ENCODE measurements around the gene GPATCH2L. TPM values are rescaled to one million over a fixed set of nuclear protein-coding genes. Genes with fewer than 3 reads are reported as not detected.

GPATCH2L gene
- polyA plus RNA-seq, 1 experiment: 29.5 TPM

GRCh38 chr14:76169776-76170175 is 18.1 kb downstream of the GPATCH2L start:
- ChIA-PET CTCF (no interaction called here), POLR2A (no interaction called here)
- no peak for DNase-seq (ENCODE audit: low read depth, low spot score)
- TF ChIP-seq CTCF (IDR thresholded peaks at IDR 0.05; ENCODE audit: low read depth, low read length): no peak
- no peaks in the 10 kb centered on the region for H3K9me3 ChIP-seq (ENCODE audit: control insufficient read depth, insufficient read depth, low read length)
- H3K27me3 ChIP-seq (ENCODE audit: control insufficient read depth, insufficient read depth, low read length): no peaks in the 10 kb centered on the region
- no peak overlapping the region for H3K4me3 ChIP-seq (ENCODE audit: low read depth, low read length)
- H3K27ac ChIP-seq (ENCODE audit: low read depth, low read length): no peak overlapping the region

GRCh38 chr14:76174982-76175381 is 23.3 kb downstream of the GPATCH2L start:
- Histone ChIP-seq H3K27me3 (ENCODE audit: control insufficient read depth, insufficient read depth, low read length) (no peaks in the 10 kb centered on the region), H3K27ac (ENCODE audit: low read depth, low read length) (no peak overlapping the region), H3K4me3 (ENCODE audit: low read depth, low read length) (no peak overlapping the region), H3K9me3 (ENCODE audit: control insufficient read depth, insufficient read depth, low read length) (no peaks in the 10 kb centered on the region)
- TF ChIP-seq CTCF (IDR thresholded peaks at IDR 0.05; ENCODE audit: low read depth, low read length): no peak
- ChIA-PET CTCF (interaction anchor here (0.8 to 1.5 kb wide), 3 partner anchors 177 to 466 kb away, joined by 3 to 5 read pairs (median 5); no protein-coding TSS in a partner anchor), POLR2A (no interaction called here)
- no peak for DNase-seq (ENCODE audit: low read depth, low spot score)

- ChIA-PET POLR2A (no interaction called here), CTCF (interaction anchor here (0.8 to 1.5 kb wide), 2 partner anchors 381 to 467 kb away, joined by 5 read pairs; no protein-coding TSS in a partner anchor)
- no peaks in the 10 kb centered on the region for H3K27me3 ChIP-seq (ENCODE audit: control insufficient read depth, insufficient read depth, low read length)
- H3K4me3 ChIP-seq (ENCODE audit: low read depth, low read length): no peak overlapping the region
- DNase-seq (ENCODE audit: low read depth, low spot score): no peak
- H3K27ac ChIP-seq (ENCODE audit: low read depth, low read length): no peak overlapping the region
- TF ChIP-seq CTCF (IDR thresholded peaks at IDR 0.05; ENCODE audit: low read depth, low read length): no peak
- H3K9me3 ChIP-seq (ENCODE audit: control insufficient read depth, insufficient read depth, low read length): no peaks in the 10 kb centered on the region
Measured at GRCh38 chr14:76175942-76176341, 24.2 kb downstream of the GPATCH2L start.

GRCh38 chr14:76181546-76181945 is 29.8 kb downstream of the GPATCH2L start:
- TF ChIP-seq CTCF (IDR thresholded peaks at IDR 0.05; ENCODE audit: low read depth, low read length): peak; percentile 22
- CTCF ChIA-PET: interaction anchor here (0.9 to 1.8 kb wide), 4 partner anchors 8 to 26 kb away, joined by 3 to 11 read pairs (median 4); no protein-coding TSS in a partner anchor
- Histone ChIP-seq H3K27ac (ENCODE audit: low read depth, low read length) (no peak overlapping the region), H3K27me3 (ENCODE audit: control insufficient read depth, insufficient read depth, low read length) (no peaks in the 10 kb centered on the region), H3K4me3 (ENCODE audit: low read depth, low read length) (no peak overlapping the region), H3K9me3 (ENCODE audit: control insufficient read depth, insufficient read depth, low read length) (no peaks in the 10 kb centered on the region)
- POLR2A ChIA-PET: no interaction called here
- DNase-seq (ENCODE audit: low read depth, low spot score): no peak

DNA sequence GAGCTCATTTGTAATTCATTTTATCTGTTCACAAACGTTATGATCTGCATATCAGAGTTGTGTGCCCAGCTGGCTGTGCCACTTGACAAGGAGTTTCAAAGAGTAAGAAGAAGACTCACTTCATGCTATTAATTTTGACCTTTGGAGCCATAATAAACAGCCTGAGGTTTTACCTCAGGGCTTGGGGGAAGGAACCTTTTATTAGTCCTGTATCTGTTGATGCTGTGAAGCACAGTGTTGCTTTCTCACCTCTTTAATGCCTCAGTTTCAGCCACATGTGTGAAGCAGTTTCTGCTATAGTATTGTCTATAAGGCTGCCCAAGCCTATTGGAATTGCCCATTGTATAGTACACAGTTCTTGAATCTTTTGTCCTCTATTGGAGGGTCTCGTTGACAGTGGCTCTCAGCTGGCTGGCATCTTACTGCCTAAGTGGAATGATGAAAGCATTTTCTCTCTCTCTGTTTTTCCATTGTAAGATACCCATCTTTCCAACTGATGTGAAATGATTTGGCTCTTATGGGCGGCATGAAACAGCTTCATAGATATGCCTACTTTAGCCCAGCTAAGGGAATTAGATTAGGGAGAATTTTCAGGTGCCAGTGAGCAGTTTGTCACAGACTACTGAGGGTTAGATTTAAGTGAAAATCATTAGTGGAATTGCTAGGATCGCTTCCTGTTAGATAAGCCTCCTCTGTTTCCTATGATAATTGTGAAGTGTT is 34.7 kb downstream of the GPATCH2L start:
- H3K27ac ChIP-seq (ENCODE audit: low read depth, low read length): no peak overlapping the region
- DNase-seq (ENCODE audit: low read depth, low spot score): no peak
- ChIA-PET POLR2A (no interaction called here), CTCF (interaction anchor here (0.6 kb wide), 1 partner anchor 168 kb away, joined by 4 read pairs; no protein-coding TSS in a partner anchor)
- H3K9me3 ChIP-seq (ENCODE audit: control insufficient read depth, insufficient read depth, low read length): no peaks in the 10 kb centered on the region
- no peak for TF ChIP-seq CTCF (IDR thresholded peaks at IDR 0.05; ENCODE audit: low read depth, low read length)
- no peaks in the 10 kb centered on the region for H3K27me3 ChIP-seq (ENCODE audit: control insufficient read depth, insufficient read depth, low read length)
- no peak overlapping the region for H3K4me3 ChIP-seq (ENCODE audit: low read depth, low read length)
